IPS-18a (cell line): ENCODE results near the gene RHOV.

ENCODE experiments used
- H3K27ac ChIP-seq: one replicate; pipeline ENCODE4 v1.5.1; 2013; ENCODE audit warnings: low read length
- H3K27me3 ChIP-seq: one replicate; pipeline ENCODE4 v1.6.1; 2013; ENCODE audit warnings: mild to moderate bottlenecking, low read length; ENCODE audit not compliant: control insufficient read depth, insufficient read depth
- H3K36me3 ChIP-seq: one replicate; pipeline ENCODE4 v1.6.1; 2013; ENCODE audit warnings: low read depth, low read length; ENCODE audit not compliant: control insufficient read depth
- H3K4me1 ChIP-seq: one replicate; pipeline ENCODE4 v1.6.1; 2013; ENCODE audit warnings: low read depth, low read length; ENCODE audit not compliant: control insufficient read depth
- H3K4me3 ChIP-seq: one replicate; pipeline ENCODE4 v1.5.1; 2013; ENCODE audit warnings: low read length
- H3K9ac ChIP-seq: one replicate; pipeline ENCODE4 v1.6.1; 2013; ENCODE audit warnings: mild to moderate bottlenecking, low read length, moderate library complexity
- H3K9me3 ChIP-seq: one replicate; pipeline ENCODE4 v1.6.1; 2013; ENCODE audit warnings: low read depth, low read length; ENCODE audit not compliant: control insufficient read depth

The RHOV gene

DNA sequence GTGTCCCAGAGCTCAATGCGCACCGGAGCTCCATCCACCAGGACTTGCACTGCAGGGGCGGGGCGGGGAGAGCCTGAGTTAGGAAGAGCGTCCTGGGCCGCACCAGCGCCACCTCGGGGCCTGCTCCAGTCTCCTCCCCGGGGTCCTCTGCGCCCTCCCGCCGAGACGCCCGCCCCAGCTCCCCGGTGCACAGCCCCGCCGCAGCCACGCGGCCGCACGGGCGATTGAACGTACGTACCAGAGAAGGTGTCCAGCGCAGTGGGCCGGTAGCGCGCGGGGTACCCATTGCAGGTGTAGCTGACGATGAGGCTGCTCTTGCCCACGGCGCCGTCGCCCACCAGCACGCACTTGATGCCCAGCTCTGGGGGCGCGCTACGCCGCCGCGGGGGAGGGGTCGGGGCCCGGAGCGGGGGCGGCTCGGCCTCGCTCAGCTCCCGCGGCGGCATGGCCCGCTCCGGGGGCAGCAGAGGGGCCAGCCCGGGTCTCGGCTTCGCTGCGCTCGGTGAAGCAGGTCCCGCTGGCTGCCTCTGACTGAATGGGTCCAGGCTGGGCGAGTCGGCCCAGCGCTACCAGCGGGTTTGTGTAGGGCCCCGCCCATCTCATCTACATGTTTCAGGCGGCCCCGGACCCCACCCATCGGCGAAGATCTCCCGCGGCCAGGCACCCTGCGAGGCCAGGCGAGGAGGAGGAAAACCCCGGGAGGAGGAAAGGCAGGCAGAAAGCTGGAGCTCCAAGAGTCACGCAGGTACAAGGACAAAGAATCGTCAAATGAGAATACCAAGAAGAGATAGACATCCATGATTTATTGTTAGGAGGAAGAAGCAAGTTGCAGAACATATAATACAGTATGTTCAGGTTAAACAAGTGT is at the start of gene RHOV:
Gene RHOV (minus strand): TSS at position 541 of the 868 bp plus-strand sequence. CDS start 95 bp downstream, at position 446.
- Histone ChIP-seq H3K9me3 (no peaks in the 10 kb centered on the region), H3K4me1 (peaks cover 7% of the 10 kb centered on the region), H3K27ac (no peak within 1 kb of the TSS), H3K36me3 (no peaks in the 10 kb centered on the region), H3K27me3 (peaks cover 10% of the 10 kb centered on the region), H3K4me3 (peak within 1 kb of the TSS; percentile 58), H3K9ac (no peak within 1 kb of the TSS)

DNA sequence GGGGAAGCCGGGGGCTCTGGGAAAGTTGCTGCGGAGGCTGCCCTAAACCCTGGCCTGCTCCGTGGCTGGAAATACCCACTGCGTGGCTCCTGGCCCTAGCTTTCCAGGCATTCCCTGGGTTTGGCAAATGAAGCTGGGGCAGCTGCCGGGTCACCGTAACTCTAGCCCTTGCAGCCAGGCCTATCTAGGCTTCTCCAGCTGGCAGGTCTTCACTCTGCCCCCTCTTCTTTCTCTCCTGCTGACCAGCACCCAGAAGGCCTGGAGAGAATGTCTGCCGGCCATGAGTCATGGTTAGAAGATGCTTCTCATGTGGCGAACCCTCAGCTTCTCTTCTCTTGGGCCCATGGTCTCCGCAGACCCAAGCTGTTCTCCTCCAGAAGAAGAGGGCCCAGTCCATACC is 49.5 kb upstream of the RHOV start:
- Histone ChIP-seq H3K4me3 (no peak overlapping the region), H3K27ac (no peak overlapping the region), H3K9me3 (no peaks in the 10 kb centered on the region), H3K4me1 (peaks cover 16% of the 10 kb centered on the region), H3K36me3 (no peaks in the 10 kb centered on the region), H3K27me3 (peaks cover 73% of the 10 kb centered on the region), H3K9ac (no peak overlapping the region)

DNA sequence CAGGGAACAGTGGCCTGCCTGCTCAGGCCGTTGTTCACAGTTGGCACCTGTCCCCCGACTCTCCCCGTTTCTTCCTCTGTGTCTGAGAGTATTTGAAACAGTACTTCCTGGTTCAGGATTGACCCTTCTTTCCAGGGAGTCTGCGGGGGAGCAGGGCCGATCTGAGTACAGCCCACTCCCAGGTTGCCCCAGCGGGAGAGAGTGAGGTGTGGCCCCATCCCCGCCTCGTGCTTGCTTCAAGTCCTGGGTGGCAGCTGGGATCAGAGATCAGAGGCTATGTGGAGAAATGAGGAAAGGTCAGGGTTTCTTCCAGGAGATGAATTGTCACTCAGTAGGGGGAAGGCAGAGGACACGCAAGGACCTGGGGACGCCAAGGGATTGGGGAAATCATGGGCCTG is 48.6 kb upstream of the RHOV start:
- H3K27ac ChIP-seq: no peak overlapping the region
- no peak overlapping the region for H3K9ac ChIP-seq
- H3K27me3 ChIP-seq: peaks cover 63% of the 10 kb centered on the region
- no peaks in the 10 kb centered on the region for H3K36me3 ChIP-seq
- H3K9me3 ChIP-seq: no peaks in the 10 kb centered on the region
- peaks cover 16% of the 10 kb centered on the region for H3K4me1 ChIP-seq
- no peak overlapping the region for H3K4me3 ChIP-seq

GRCh38 chr15:40921949-40922607 is 48.0 kb upstream of the RHOV start:
- Histone ChIP-seq H3K4me3 (no peak overlapping the region), H3K4me1 (peaks cover 13% of the 10 kb centered on the region), H3K9ac (no peak overlapping the region), H3K27me3 (peaks cover 58% of the 10 kb centered on the region), H3K9me3 (no peaks in the 10 kb centered on the region), H3K27ac (no peak overlapping the region), H3K36me3 (no peaks in the 10 kb centered on the region)

- no peak overlapping the region for H3K9ac ChIP-seq
- H3K4me1 ChIP-seq: peaks cover 4% of the 10 kb centered on the region
- H3K9me3 ChIP-seq: no peaks in the 10 kb centered on the region
- H3K4me3 ChIP-seq: no peak overlapping the region
- H3K36me3 ChIP-seq: no peaks in the 10 kb centered on the region
- H3K27me3 ChIP-seq: peaks cover 26% of the 10 kb centered on the region
- H3K27ac ChIP-seq: no peak overlapping the region
Measured at GRCh38 chr15:40918799-40919392, 44.9 kb upstream of the RHOV start.

DNA sequence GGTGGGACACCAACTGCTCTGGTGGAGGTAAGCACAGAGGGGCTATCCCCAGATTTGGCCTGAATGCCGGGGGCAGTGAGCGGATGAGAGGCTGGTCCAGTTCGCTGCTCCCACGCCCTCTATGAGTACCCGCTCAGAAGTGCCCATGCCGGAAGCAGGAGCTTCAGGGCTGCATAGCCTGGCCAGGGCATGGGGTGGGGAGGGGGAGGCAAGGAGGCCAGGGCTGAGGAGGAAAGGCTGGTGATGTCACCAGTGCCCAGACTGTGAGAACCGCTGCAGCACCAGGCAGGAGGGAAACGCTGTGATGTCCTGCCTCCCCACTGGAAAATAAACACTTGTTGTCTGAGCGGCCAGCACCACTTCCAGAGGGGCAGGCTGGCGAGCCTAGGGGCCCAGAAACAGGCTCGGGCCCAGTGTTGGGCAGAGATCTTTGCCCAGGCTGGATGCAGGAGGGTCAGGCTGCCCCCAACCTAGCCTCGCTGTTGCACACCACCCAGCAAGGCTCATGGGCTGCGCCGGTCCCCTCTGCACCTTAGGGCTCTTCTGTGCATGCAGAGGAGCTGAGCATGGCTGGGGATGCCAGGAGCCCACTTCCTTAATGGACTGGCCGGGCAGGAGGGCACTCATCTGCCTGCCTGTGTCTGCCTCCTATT is 44.2 kb upstream of the RHOV start:
- Histone ChIP-seq H3K4me1 (peaks cover 4% of the 10 kb centered on the region), H3K4me3 (no peak overlapping the region), H3K36me3 (no peaks in the 10 kb centered on the region), H3K9me3 (no peaks in the 10 kb centered on the region), H3K27me3 (peaks cover 20% of the 10 kb centered on the region), H3K27ac (no peak overlapping the region), H3K9ac (no peak overlapping the region)

GRCh38 chr15:40917585-40917984 is 43.6 kb upstream of the RHOV start:
- Histone ChIP-seq H3K27ac (no peak overlapping the region), H3K9ac (no peak overlapping the region), H3K27me3 (peaks cover 13% of the 10 kb centered on the region), H3K36me3 (no peaks in the 10 kb centered on the region), H3K4me1 (peaks cover 4% of the 10 kb centered on the region), H3K9me3 (no peaks in the 10 kb centered on the region), H3K4me3 (no peak overlapping the region)

DNA sequence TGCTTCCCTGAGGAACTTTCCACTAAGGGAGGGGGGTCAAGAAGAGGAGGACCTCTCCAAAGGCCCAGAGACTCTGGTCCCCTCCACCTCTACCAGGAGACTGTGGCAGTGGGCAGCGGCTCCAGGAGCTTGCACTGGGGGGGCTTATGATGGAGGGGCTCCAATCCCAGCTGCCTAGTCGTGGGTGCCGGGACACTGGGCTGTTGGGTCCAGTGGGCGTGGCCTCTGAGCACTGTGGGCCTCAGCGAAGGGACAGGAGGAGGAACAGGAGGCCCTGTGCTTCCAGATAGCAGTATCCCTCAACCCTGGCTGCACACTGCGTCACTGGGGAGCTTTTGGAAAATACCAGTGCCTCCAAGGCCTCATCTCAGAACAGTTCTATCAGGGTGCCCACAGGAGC is 41.6 kb upstream of the RHOV start:
- Histone ChIP-seq H3K9ac (no peak overlapping the region), H3K4me1 (peaks cover 11% of the 10 kb centered on the region), H3K9me3 (no peaks in the 10 kb centered on the region), H3K27me3 (peaks cover 3% of the 10 kb centered on the region), H3K4me3 (no peak overlapping the region), H3K27ac (no peak overlapping the region), H3K36me3 (no peaks in the 10 kb centered on the region)

- H3K36me3 ChIP-seq: no peaks in the 10 kb centered on the region
- no peak overlapping the region for H3K9ac ChIP-seq
- H3K4me1 ChIP-seq: peaks cover 11% of the 10 kb centered on the region
- H3K27me3 ChIP-seq: peaks cover 3% of the 10 kb centered on the region
- no peaks in the 10 kb centered on the region for H3K9me3 ChIP-seq
- H3K4me3 ChIP-seq: no peak overlapping the region
- H3K27ac ChIP-seq: no peak overlapping the region
Measured at GRCh38 chr15:40915116-40915661, 41.2 kb upstream of the RHOV start.

DNA sequence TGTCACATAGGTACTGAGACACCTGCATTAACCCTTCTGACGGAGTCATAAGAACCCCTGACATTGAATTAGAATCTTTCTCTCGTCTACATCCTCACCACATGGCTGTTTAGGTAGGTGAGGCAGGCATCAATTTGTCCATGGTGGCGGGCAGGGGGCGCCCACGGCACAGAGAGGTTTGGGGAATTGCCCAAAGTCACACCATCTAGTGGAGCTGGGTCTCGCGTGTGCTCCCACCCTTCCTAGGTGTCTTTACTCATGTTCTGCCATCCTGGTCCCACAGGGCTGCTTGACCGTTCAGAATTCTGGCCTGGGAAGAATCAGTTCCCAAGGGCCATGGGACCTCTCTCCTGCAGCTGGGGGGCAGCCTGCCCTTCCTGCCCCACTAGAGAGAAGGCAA is 40.5 kb upstream of the RHOV start:
- Histone ChIP-seq H3K27ac (no peak overlapping the region), H3K4me1 (peaks cover 11% of the 10 kb centered on the region), H3K9ac (no peak overlapping the region), H3K27me3 (no peaks in the 10 kb centered on the region), H3K4me3 (no peak overlapping the region), H3K9me3 (no peaks in the 10 kb centered on the region), H3K36me3 (no peaks in the 10 kb centered on the region)

GRCh38 chr15:40914013-40914412 is 40.0 kb upstream of the RHOV start:
- Histone ChIP-seq H3K27ac (no peak overlapping the region), H3K9me3 (no peaks in the 10 kb centered on the region), H3K4me3 (no peak overlapping the region), H3K4me1 (peaks cover 11% of the 10 kb centered on the region), H3K36me3 (no peaks in the 10 kb centered on the region), H3K27me3 (no peaks in the 10 kb centered on the region), H3K9ac (no peak overlapping the region)
